Measurements from ENCODE around the gene CD1B. TPM values are rescaled to one million over a fixed set of nuclear protein-coding genes. Genes with fewer than 3 reads are reported as not detected.

The CD1B gene
- total and polyA plus RNA-seq, 4 donors, result 0.19 TPM; not detected in 3

DNA sequence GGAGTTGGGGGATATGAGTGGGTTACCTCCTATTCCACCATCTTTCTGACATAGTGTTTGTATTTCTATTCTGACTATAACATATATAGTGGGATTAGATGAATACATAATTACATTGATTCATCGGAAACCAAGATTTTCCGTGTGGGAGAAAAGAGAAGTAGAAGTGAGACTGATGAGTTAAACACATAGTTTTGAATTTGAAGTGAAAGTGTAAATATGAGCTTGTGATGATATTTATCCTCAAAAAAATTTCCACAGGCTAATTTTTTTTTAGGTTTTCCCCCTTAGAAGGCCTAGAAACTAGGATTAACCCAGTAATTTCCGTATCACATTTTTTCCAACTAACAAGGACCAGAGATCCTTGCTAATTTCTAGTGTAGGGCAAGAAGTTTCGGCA lies 6.9 kb downstream of the CD1B start (continued):
- TF ChIP-seq GABPA (IDR thresholded peaks at IDR 0.05 in 1 of 2, conservative IDR thresholded peaks at IDR 0.05 in 1 of 2) (no peak), JUND (IDR thresholded peaks at IDR 0.05) (no peak), MAX (IDR thresholded peaks at IDR 0.05) (no peak)

DNA sequence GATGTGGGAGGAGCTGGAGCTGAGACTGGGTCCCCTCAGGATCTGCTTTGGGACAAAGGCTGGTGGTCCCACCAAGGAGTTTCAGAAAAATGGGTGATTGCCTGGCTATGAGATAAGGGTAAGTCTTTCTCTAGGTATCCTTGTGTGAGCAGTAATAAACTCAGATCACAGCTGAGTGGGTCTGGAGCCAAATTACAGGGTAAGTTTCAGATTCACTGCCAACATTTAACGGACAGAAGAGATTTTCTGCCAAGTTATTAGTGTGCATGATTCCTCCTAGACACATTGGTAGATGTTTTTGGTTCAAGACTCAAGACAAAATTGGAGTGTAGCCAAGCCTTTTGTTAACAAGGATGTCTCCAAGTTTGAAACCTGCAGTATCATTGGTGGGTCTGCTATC lies 7.5 kb downstream of the CD1B start:
- TF ChIP-seq JUND (IDR thresholded peaks at IDR 0.05) (no peak), EGR1 (IDR thresholded peaks at IDR 0.05; ENCODE audit: low read depth in 2 of 2) (no peak), RXRA (IDR thresholded peaks at IDR 0.05) (no peak), RAD21 (IDR thresholded peaks at IDR 0.05) (no peak), TAF1 (conservative IDR thresholded peaks at IDR 0.05) (no peak), YY1 (IDR thresholded peaks at IDR 0.05) (no peak), SP1 (IDR thresholded peaks at IDR 0.05) (no peak), FOXA2 (IDR thresholded peaks at IDR 0.05) (no peak), FOXA1 (IDR thresholded peaks at IDR 0.05) (no peak), GABPA (IDR thresholded peaks at IDR 0.05 in 1 of 2, conservative IDR thresholded peaks at IDR 0.05 in 1 of 2) (no peak), ATF3 (IDR thresholded peaks at IDR 0.05) (no peak), HNF4A (conservative IDR thresholded peaks at IDR 0.05) (no peak), ZBTB33 (IDR thresholded peaks at IDR 0.05) (no peak), NR2F2 (IDR thresholded peaks at IDR 0.05) (no peak), MAX (IDR thresholded peaks at IDR 0.05) (no peak), HNF4G (IDR thresholded peaks at IDR 0.05) (no peak)
- TF ChIP-seq, protein P1, sequence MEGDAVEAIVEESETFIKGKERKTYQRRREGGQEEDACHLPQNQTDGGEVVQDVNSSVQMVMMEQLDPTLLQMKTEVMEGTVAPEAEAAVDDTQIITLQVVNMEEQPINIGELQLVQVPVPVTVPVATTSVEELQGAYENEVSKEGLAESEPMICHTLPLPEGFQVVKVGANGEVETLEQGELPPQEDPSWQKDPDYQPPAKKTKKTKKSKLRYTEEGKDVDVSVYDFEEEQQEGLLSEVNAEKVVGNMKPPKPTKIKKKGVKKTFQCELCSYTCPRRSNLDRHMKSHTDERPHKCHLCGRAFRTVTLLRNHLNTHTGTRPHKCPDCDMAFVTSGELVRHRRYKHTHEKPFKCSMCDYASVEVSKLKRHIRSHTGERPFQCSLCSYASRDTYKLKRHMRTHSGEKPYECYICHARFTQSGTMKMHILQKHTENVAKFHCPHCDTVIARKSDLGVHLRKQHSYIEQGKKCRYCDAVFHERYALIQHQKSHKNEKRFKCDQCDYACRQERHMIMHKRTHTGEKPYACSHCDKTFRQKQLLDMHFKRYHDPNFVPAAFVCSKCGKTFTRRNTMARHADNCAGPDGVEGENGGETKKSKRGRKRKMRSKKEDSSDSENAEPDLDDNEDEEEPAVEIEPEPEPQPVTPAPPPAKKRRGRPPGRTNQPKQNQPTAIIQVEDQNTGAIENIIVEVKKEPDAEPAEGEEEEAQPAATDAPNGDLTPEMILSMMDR (IDR thresholded peaks at IDR 0.05; ENCODE audit: low read depth, low read length, missing input control), result no peak
- TF ChIP-seq, protein P2, sequence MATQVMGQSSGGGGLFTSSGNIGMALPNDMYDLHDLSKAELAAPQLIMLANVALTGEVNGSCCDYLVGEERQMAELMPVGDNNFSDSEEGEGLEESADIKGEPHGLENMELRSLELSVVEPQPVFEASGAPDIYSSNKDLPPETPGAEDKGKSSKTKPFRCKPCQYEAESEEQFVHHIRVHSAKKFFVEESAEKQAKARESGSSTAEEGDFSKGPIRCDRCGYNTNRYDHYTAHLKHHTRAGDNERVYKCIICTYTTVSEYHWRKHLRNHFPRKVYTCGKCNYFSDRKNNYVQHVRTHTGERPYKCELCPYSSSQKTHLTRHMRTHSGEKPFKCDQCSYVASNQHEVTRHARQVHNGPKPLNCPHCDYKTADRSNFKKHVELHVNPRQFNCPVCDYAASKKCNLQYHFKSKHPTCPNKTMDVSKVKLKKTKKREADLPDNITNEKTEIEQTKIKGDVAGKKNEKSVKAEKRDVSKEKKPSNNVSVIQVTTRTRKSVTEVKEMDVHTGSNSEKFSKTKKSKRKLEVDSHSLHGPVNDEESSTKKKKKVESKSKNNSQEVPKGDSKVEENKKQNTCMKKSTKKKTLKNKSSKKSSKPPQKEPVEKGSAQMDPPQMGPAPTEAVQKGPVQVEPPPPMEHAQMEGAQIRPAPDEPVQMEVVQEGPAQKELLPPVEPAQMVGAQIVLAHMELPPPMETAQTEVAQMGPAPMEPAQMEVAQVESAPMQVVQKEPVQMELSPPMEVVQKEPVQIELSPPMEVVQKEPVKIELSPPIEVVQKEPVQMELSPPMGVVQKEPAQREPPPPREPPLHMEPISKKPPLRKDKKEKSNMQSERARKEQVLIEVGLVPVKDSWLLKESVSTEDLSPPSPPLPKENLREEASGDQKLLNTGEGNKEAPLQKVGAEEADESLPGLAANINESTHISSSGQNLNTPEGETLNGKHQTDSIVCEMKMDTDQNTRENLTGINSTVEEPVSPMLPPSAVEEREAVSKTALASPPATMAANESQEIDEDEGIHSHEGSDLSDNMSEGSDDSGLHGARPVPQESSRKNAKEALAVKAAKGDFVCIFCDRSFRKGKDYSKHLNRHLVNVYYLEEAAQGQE (IDR thresholded peaks at IDR 0.05), result no peak
- Histone ChIP-seq H3K4me1 (ENCODE audit: control insufficient read depth in 4 of 4, insufficient read depth in 4 of 4, low read length in 3 of 4) (no peaks in the 10 kb centered on the region), H3K27me3 (ENCODE audit: control insufficient read depth in 4 of 4, insufficient read depth in 4 of 4, low read length in 3 of 4) (peaks cover 0 to 7% (median 0%) of the 10 kb centered on the region in 4 donors), H3K9me3 (ENCODE audit: control insufficient read depth in 4 of 4, low read length in 3 of 4) (no peaks in the 10 kb centered on the region), H3K4me3 (ENCODE audit: low read depth in 1 of 3, low read length in 3 of 3) (no peak overlapping the region), H3K27ac (ENCODE audit: low read depth in 1 of 2, low read length in 2 of 2) (no peak overlapping the region), H3K36me3 (ENCODE audit: control insufficient read depth in 4 of 4, insufficient read depth in 3 of 4, low read depth in 1 of 4, low read length in 3 of 4) (no peaks in the 10 kb centered on the region), H3K9ac (ENCODE audit: low read depth in 1 of 2, low read length in 2 of 2) (no peak overlapping the region)
- WGBS, result 65% methylated on average over 1 of the region's 1 CpG
- no peak for DNase-seq (ENCODE audit: low spot score)

Measured in liver (tissue), 9 donors.